ENCODE data around the gene MYL12B. TPM values are rescaled to one million over a fixed set of nuclear protein-coding genes. Genes with fewer than 3 reads are reported as not detected.
"Not testable (repeated sequence)": the region's sequence is repeated elsewhere in the genome, so short reads cannot be mapped to it uniquely, and the experiment has no call there.

Gene MYL12B
- total RNA-seq, 1 experiment from 2014 or later: 383 TPM

DNA sequence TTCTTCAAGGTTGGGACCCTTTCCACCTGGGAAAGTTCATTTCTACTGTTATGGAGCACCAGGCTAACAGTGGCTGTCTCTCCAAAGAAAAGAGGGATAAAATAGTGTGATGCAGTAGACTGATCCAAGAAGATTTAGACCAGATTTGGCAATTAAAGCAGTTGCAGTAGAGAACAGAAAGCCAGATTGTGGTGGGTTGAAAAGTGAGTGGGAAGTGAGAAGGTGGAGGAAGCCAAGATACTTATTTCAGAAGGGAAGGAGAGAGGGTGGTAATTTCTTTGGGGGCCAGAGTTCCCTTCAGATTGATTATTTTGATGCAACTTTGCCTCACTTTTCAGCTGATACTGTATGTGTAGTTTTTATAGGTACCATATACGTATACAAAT is 8.0 kb downstream of the MYL12B start:
- peaks cover 33% of the 10 kb centered on the region for H3K36me3 ChIP-seq (ENCODE audit: low read depth)
- H3F3A ChIP-seq (ENCODE audit: insufficient read depth, low read depth): 0 out of 2 replicates have a peak, but pooled peaks cover 2% of the 10 kb centered on the region
- no peak for DNase-seq
- no peaks in the 10 kb centered on the region for H3K9me3 ChIP-seq (ENCODE audit: insufficient read depth, low read depth)
- H3K9me2 ChIP-seq (ENCODE audit: insufficient read depth): no peaks in the 10 kb centered on the region
- ChIA-PET POLR2A (ENCODE audit: unreplicated experiment) (no interaction called here), CTCF (no interaction called here)
- H3K27me3 ChIP-seq (ENCODE audit: insufficient read depth, low read depth): no peaks in the 10 kb centered on the region
- intact Hi-C loops (cut with micrococcal nuclease; ENCODE audit: unreplicated experiment): no loop called here
- H4K20me1 ChIP-seq (ENCODE audit: insufficient read depth): peaks cover 72% of the 10 kb centered on the region
- no peak overlapping the region for H3K4me2 ChIP-seq
- no peak overlapping the region for H2AFZ ChIP-seq
- no peak overlapping the region for H3K27ac ChIP-seq
- peaks cover 87% of the 10 kb centered on the region for H3K79me2 ChIP-seq (ENCODE audit: low read depth)
- peaks cover 32% of the 10 kb centered on the region for H3K4me1 ChIP-seq (replicated peaks; ENCODE audit: insufficient read depth)
- BruUV-seq (replicated peaks): no TSS peak
- H3K4me3 ChIP-seq: no peak overlapping the region
- TF ChIP-seq, protein P1, sequence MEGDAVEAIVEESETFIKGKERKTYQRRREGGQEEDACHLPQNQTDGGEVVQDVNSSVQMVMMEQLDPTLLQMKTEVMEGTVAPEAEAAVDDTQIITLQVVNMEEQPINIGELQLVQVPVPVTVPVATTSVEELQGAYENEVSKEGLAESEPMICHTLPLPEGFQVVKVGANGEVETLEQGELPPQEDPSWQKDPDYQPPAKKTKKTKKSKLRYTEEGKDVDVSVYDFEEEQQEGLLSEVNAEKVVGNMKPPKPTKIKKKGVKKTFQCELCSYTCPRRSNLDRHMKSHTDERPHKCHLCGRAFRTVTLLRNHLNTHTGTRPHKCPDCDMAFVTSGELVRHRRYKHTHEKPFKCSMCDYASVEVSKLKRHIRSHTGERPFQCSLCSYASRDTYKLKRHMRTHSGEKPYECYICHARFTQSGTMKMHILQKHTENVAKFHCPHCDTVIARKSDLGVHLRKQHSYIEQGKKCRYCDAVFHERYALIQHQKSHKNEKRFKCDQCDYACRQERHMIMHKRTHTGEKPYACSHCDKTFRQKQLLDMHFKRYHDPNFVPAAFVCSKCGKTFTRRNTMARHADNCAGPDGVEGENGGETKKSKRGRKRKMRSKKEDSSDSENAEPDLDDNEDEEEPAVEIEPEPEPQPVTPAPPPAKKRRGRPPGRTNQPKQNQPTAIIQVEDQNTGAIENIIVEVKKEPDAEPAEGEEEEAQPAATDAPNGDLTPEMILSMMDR (conservative IDR thresholded peaks at IDR 0.05): no peak
- TF ChIP-seq EZH2 (IDR thresholded peaks at IDR 0.05; ENCODE audit: low read depth): no peak

DNA sequence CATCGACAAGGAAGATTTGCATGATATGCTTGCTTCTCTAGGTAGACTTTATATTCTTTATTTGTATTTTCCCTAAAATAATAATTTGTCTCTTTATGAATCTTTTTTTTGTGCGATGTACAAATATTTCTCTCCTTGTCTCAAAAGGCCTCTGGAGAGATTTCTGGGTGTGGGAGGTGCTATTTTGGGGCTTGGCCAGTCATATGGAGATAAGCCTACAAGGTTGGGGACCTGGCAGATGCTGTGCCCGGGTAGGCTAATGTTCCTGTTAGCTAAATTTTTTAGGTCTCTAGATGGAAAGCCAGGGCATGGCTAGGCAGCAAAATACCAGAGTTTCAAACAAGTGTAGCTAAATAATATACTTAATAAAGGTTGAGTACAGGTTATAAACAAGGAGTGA is 11.1 kb downstream of the MYL12B start:
- no TSS peak for BruUV-seq (replicated peaks)
- CTCF ChIA-PET: no interaction called here
- Histone ChIP-seq H3K4me3 (no peak overlapping the region), H3K9me2 (ENCODE audit: insufficient read depth) (no peaks in the 10 kb centered on the region), H3F3A (ENCODE audit: insufficient read depth, low read depth) (peaks cover 18% of the 10 kb centered on the region; the same call in 1 of the 2 replicates), H3K36me3 (ENCODE audit: low read depth) (peaks cover 57% of the 10 kb centered on the region), H3K9me3 (ENCODE audit: insufficient read depth, low read depth) (no peaks in the 10 kb centered on the region), H3K27me3 (ENCODE audit: insufficient read depth, low read depth) (no peaks in the 10 kb centered on the region), H3K79me2 (ENCODE audit: low read depth) (peaks cover 62% of the 10 kb centered on the region), H2AFZ (no peak overlapping the region), H3K4me1 (replicated peaks; ENCODE audit: insufficient read depth) (0 out of 2 replicates have a peak, but pooled peaks cover 14% of the 10 kb centered on the region), H3K27ac (no peak overlapping the region), H4K20me1 (ENCODE audit: insufficient read depth) (peaks cover 45% of the 10 kb centered on the region), H3K4me2 (no peak overlapping the region)
- POLR2A ChIA-PET (ENCODE audit: unreplicated experiment): no interaction called here
- no peak for DNase-seq
- intact Hi-C loops (cut with micrococcal nuclease; ENCODE audit: unreplicated experiment): no loop called here
- TF ChIP-seq EZH2 (IDR thresholded peaks at IDR 0.05; ENCODE audit: low read depth): no peak
- TF ChIP-seq, protein P1 (conservative IDR thresholded peaks at IDR 0.05): no peak

DNA sequence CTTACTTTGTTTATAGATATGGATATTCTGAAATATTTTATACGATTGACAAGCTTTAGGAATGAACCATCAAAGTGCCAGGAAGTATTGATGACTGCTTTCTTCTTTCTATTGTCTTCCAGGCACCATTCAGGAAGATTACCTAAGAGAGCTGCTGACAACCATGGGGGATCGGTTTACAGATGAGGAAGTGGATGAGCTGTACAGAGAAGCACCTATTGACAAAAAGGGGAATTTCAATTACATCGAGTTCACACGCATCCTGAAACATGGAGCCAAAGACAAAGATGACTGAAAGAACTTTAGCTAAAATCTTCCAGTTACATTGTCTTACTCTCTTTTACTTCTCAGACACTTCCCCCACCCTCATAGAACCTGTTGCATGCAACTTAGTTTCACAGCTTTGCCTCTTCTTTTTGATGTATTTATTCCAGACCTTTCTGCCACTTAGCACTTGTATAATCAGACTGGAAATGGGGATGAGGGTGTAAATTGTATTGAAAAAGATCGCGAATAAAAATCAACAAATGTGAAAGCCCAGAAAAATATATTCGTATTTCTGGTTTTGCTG is 15.8 kb downstream of the MYL12B start:
- H4K20me1 ChIP-seq (ENCODE audit: insufficient read depth); H2AFZ ChIP-seq; H3K9me3 ChIP-seq (ENCODE audit: insufficient read depth, low read depth); H3K27ac ChIP-seq; H3K4me2 ChIP-seq; DNase-seq; intact Hi-C loops (cut with micrococcal nuclease; ENCODE audit: unreplicated experiment); H3K27me3 ChIP-seq (ENCODE audit: insufficient read depth, low read depth); H3K4me3 ChIP-seq; POLR2A ChIA-PET (ENCODE audit: unreplicated experiment); CTCF ChIA-PET; H3K9me2 ChIP-seq (ENCODE audit: insufficient read depth): not testable (repeated sequence)
- H3K4me1 ChIP-seq (replicated peaks; ENCODE audit: insufficient read depth): peaks cover 13% of the 10 kb centered on the region
- TSS peak; percentile 20 for BruUV-seq (replicated peaks)
- peaks cover 58% of the 10 kb centered on the region for H3K36me3 ChIP-seq (ENCODE audit: low read depth)
- H3K79me2 ChIP-seq (ENCODE audit: low read depth): peaks cover 16% of the 10 kb centered on the region
- peaks cover 49% of the 10 kb centered on the region for H3F3A ChIP-seq (ENCODE audit: insufficient read depth, low read depth)

Measured in PC-9 (cell line).